T47D (cell line): ENCODE data around the gene MGAT4A.

Experiments
- DNase-seq, 2 experiments: peaks; one replicate each; pipeline versions ENCODE4 v3.0.0 to v3.0.0-alpha.2; 2011 to 2012; ENCODE audit warnings: low read depth in 1 of 2, low spot score in 1 of 2
- JUND ChIP-seq: IDR thresholded peaks from 2 replicates; pipeline ENCODE4 v1.6.1; 2012; ENCODE audit warnings: low read depth
- in situ Hi-C: cut with HindIII; loops from 2 replicates; pipeline ENCODE4 v1.10.0; 2016; ENCODE audit warnings: low sequenced_read_pairs, low pct_unique_long_range_greater_than_20kb

MGAT4A gene

GRCh38 chr2:98731041-98731893, at the start of gene MGAT4A:
MGAT4A (minus strand) TSS chr2:98731132; CDS start chr2:98726332, 4,800 bp downstream.
- DNase-seq, result peak; percentile 74 to 78
- in situ Hi-C loops, result no loop called here
- no peak for TF ChIP-seq JUND

- no peak for DNase-seq
- in situ Hi-C loops, result no loop called here
- no peak for TF ChIP-seq JUND
These were observed 48.0 kb upstream of the MGAT4A start for GRCh38 chr2:98778741-98779483.

GRCh38 chr2:98778151-98778550, 47.2 kb upstream of the MGAT4A start:
- no peak for TF ChIP-seq JUND
- no peak for DNase-seq
- in situ Hi-C loops, result no loop called here

GRCh38 chr2:98777710-98778109, 46.8 kb upstream of the MGAT4A start:
- DNase-seq, result no peak
- in situ Hi-C loops, result no loop called here
- TF ChIP-seq JUND, result no peak

GRCh38 chr2:98777076-98777475, 46.1 kb upstream of the MGAT4A start:
- in situ Hi-C loops, result no loop called here
- TF ChIP-seq JUND, result no peak
- no peak for DNase-seq

GRCh38 chr2:98776136-98776535, 45.2 kb upstream of the MGAT4A start:
- in situ Hi-C loops, result no loop called here
- no peak for TF ChIP-seq JUND
- no peak for DNase-seq

GRCh38 chr2:98775146-98775986, 44.4 kb upstream of the MGAT4A start:
- TF ChIP-seq JUND, result no peak
- no peak for DNase-seq

GRCh38 chr2:98773907-98774306, 43.0 kb upstream of the MGAT4A start:
- in situ Hi-C loops, result no loop called here

More at GRCh38 chr2:98775146-98775986, 44.4 kb upstream of the MGAT4A start:
- in situ Hi-C loops, result no loop called here

GRCh38 chr2:98773169-98773568, 42.2 kb upstream of the MGAT4A start:
- in situ Hi-C loops, result no loop called here
- TF ChIP-seq JUND, result no peak
- no peak for DNase-seq

More at GRCh38 chr2:98773907-98774306, 43.0 kb upstream of the MGAT4A start:
- TF ChIP-seq JUND, result no peak
- no peak for DNase-seq

GRCh38 chr2:98772536-98772935, 41.6 kb upstream of the MGAT4A start:
- in situ Hi-C loops, result no loop called here
- DNase-seq, result no peak

GRCh38 chr2:98771721-98772524, 41.0 kb upstream of the MGAT4A start:
- no peak for TF ChIP-seq JUND
- DNase-seq, result no peak
- in situ Hi-C loops, result no loop called here

More at GRCh38 chr2:98772536-98772935, 41.6 kb upstream of the MGAT4A start:
- no peak for TF ChIP-seq JUND

- TF ChIP-seq JUND, result no peak
- no peak for DNase-seq
- in situ Hi-C loops, result no loop called here
These were observed 40.3 kb upstream of the MGAT4A start for GRCh38 chr2:98771264-98771663.
